Lower lobe of right lung (tissue), 2 donors: ENCODE results near the gene GFM1. TPM values are rescaled to one million over a fixed set of nuclear protein-coding genes. Genes with fewer than 3 reads are reported as not detected.

Source experiments
- ATAC-seq, 2 donors: fragments of 200-7000 bp; cut with Tn5 transposase; one replicate each; pipeline ENCODE4 v1.9.1; 2020 to 2022; ENCODE audit warnings: mild to moderate bottlenecking in 2 of 2, moderate library complexity in 2 of 2
- DNase-seq: peaks from one replicate; pipeline ENCODE4 v3.0.0-alpha.2; 2020
- H3K27ac ChIP-seq: fragments of 200-600 bp; one replicate; pipeline ENCODE4 v1.8.0; 2022
- H3K27me3 ChIP-seq: fragments of 200-600 bp; one replicate; pipeline ENCODE4 v1.8.0; 2022; ENCODE audit warnings: low read depth
- H3K36me3 ChIP-seq: fragments of 200-600 bp; one replicate; pipeline ENCODE4 v1.8.0; 2022; ENCODE audit warnings: mild to moderate bottlenecking
- H3K4me1 ChIP-seq: fragments of 200-600 bp; one replicate; pipeline ENCODE4 v1.8.0; 2022
- H3K4me3 ChIP-seq: fragments of 200-600 bp; one replicate; pipeline ENCODE4 v1.8.0; 2022; ENCODE audit warnings: mild to moderate bottlenecking
- H3K9me3 ChIP-seq: fragments of 200-600 bp; one replicate; pipeline ENCODE4 v1.8.0; 2022
- intact Hi-C: fragments of 100-400 bp; cut with DNase I; formaldehyde crosslinking; loops from one replicate; pipeline ENCODE4 v1.11.0; 2022
- total RNA-seq: library from RNA; stranded (reverse); fragmentation: NEBNext Ultra II Directional; extraction: Animal tissue kit (Norgen Biotek cat#: 25700); gene quantifications from one replicate; pipeline ENCODE4 v1.2.1, GENCODE V29; 2021
- TF ChIP-seq, protein P1 (sequence below): fragments of 200-600 bp; IDR thresholded peaks from one replicate; pipeline ENCODE4 v1.8.0; 2022; ENCODE audit warnings: antibody characterized with exemption, mild to moderate bottlenecking
- donor health status: DM: no; HTN: yes; CAD: no; lungs with severe emphysema.

The GFM1 gene
- total RNA-seq, 1 donor from 2014 or later, result 38.7 TPM

DNA sequence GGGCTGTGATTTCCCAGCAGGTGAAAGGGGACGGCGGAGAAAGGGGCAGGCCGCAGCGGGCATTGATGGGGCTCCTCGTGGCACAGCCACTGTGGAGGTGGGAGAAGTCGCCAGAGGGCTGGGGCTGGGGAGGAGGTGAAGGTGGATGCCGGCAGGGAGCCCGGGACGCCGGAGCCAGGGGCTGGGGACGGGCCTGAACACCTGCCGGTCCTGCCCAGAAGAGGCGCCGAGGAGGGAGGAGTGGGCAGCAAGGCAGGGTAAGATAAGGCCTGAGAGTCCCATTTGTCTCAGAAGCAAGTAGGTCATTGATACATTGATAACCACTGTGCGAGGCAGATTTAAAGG, 88.5 kb downstream of the GFM1 start:
- no peaks in the 10 kb centered on the region for H3K27me3 ChIP-seq
- TF ChIP-seq, protein P1, sequence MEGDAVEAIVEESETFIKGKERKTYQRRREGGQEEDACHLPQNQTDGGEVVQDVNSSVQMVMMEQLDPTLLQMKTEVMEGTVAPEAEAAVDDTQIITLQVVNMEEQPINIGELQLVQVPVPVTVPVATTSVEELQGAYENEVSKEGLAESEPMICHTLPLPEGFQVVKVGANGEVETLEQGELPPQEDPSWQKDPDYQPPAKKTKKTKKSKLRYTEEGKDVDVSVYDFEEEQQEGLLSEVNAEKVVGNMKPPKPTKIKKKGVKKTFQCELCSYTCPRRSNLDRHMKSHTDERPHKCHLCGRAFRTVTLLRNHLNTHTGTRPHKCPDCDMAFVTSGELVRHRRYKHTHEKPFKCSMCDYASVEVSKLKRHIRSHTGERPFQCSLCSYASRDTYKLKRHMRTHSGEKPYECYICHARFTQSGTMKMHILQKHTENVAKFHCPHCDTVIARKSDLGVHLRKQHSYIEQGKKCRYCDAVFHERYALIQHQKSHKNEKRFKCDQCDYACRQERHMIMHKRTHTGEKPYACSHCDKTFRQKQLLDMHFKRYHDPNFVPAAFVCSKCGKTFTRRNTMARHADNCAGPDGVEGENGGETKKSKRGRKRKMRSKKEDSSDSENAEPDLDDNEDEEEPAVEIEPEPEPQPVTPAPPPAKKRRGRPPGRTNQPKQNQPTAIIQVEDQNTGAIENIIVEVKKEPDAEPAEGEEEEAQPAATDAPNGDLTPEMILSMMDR, result no peak
- H3K4me1 ChIP-seq, result peaks cover 30% of the 10 kb centered on the region
- peak overlapping the region; percentile 73 for H3K4me3 ChIP-seq
- H3K36me3 ChIP-seq, result no peaks in the 10 kb centered on the region
- H3K27ac ChIP-seq, result peak overlapping the region; percentile 79
- H3K9me3 ChIP-seq, result no peaks in the 10 kb centered on the region
- intact Hi-C loops, result no loop called here
- peak in 1 of 2 donors; percentile 26 for ATAC-seq
- DNase-seq, result no peak

DNA sequence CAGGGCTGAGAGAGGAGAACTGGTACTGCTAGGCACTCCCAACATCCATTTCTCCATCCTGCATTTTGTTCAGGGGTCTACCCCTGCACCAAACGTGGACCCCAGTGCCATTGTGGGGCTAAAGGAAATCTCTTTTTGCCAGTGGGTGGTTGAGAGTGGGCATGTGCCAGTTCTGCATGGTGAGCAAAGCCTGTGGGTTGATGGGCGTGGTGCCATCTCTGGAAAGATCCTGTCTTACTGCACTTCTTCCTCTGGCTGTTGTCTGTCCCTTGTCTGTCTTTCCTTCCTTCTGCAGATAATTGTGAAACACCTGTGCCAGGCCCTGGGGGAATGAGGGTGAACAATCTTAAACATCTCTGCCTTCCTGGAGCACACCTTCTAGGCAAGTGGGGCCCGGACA, 89.3 kb downstream of the GFM1 start:
- no peak overlapping the region for H3K4me3 ChIP-seq
- H3K27ac ChIP-seq, result no peak overlapping the region
- DNase-seq (no peak), ATAC-seq (no peak)
- no peaks in the 10 kb centered on the region for H3K9me3 ChIP-seq
- H3K4me1 ChIP-seq, result peaks cover 22% of the 10 kb centered on the region
- intact Hi-C loops, result no loop called here
- H3K27me3 ChIP-seq, result no peaks in the 10 kb centered on the region
- H3K36me3 ChIP-seq, result no peaks in the 10 kb centered on the region
- TF ChIP-seq, protein P1, result no peak

DNA sequence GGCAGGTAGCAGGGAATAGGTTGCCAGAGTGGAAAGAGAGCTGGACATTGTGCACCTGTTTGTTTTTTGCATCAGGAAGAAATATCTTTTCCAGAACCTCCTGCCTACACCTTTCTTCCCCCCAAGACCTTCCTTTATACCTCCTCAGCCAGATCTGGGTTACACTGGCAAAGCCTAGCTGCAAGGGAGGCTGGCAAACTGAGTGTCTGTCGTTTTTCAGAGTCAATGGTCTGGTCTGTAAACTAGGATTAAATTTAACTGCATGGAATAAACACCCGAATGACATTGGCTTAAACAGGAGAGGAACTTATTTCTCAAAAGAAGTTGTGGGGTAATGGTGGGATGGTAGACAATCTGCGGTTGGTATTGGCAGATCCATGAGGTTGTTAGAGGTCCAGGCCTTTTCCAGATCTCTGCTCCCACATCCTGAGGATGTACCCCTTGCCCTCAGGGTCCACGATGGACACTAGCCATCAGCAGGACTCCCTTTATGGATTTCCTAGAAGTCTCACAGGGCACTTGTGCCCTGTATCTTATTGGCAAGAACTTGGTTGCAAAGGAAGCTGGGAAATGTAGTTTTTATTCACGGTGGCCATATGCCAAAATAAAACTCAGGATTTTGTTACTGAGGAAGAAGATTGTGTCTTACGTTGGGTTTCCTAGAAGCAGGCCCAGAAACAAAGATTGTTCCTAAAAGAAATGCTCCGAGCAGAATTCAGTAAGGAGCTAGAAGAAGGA, 91.1 kb downstream of the GFM1 start:
- TF ChIP-seq, protein P1, result no peak
- DNase-seq, result no peak
- Histone ChIP-seq H3K27ac (no peak overlapping the region), H3K4me3 (no peak overlapping the region), H3K27me3 (no peaks in the 10 kb centered on the region), H3K9me3 (no peaks in the 10 kb centered on the region), H3K36me3 (no peaks in the 10 kb centered on the region), H3K4me1 (peaks cover 19% of the 10 kb centered on the region)
- intact Hi-C loops, result no loop called here
- ATAC-seq, result no peak

DNA sequence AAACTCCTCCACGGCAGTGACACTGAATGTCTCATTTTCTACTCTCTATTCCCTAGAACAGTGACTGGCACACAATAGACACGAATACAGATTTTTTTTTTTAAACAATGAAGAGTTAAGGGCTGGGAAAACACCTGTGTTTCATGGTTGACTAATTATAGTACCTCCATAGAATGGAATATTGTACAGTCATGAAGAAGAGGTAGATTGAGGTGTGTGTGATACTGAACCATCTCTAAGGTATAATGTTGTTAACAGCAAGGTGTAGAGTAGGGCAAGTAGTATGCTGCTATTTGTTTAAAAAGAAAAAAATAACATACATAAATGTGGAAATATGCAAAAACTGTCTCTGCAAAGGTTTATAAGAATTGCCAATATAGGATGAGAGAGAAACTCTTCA, 93.1 kb downstream of the GFM1 start:
- H3K4me1 ChIP-seq, result peaks cover 7% of the 10 kb centered on the region
- H3K36me3 ChIP-seq, result no peaks in the 10 kb centered on the region
- no peak overlapping the region for H3K27ac ChIP-seq
- intact Hi-C loops, result no loop called here
- DNase-seq (no peak), ATAC-seq (no peak)
- TF ChIP-seq, protein P1, result no peak
- no peaks in the 10 kb centered on the region for H3K27me3 ChIP-seq
- no peak overlapping the region for H3K4me3 ChIP-seq
- no peaks in the 10 kb centered on the region for H3K9me3 ChIP-seq

DNA sequence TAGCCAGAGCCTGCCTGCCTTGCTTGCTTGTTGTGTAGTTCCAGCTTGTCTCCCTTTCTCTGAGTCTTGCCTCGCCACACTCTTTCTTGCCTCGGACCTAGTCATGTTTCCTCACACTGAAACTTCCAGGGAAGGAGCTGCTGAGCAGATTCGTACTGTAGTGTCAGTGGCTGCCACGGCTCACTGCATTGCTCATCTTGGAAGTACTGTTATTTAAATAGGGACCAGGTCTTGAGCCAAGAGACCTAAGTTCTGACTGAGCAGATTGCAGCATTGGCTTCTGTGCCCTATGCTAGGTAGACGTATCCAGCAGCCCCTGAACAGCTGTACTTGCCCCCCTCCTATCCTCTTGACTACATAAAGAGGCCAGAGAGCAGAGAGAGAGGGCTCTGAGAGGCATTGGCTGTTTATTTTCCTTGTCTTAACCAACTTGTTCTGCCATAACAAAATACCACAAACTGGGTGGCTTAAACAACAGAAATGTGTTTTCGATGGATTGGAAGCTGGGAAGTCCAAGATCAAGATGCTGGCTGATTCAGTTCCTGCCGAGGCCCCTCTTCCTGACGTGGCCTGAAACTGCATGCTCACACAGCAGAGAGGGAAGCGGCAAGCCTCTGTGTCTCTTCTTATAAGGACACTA, 93.8 kb downstream of the GFM1 start:
- intact Hi-C loops, result no loop called here
- Histone ChIP-seq H3K27me3 (no peaks in the 10 kb centered on the region), H3K36me3 (no peaks in the 10 kb centered on the region), H3K4me3 (no peak overlapping the region), H3K4me1 (no peaks in the 10 kb centered on the region), H3K9me3 (no peaks in the 10 kb centered on the region), H3K27ac (peak overlapping the region; percentile 7)
- DNase-seq (no peak), ATAC-seq (no peak)
- TF ChIP-seq, protein P1, result no peak
